ENCODE results near the gene TEAD1.

The TEAD1 gene

GRCh38 chr11:12943311-12943710, 269.1 kb downstream of the TEAD1 start:
- no peak for DNase-seq (ENCODE audit: low spot score)

- DNase-seq (ENCODE audit: low spot score) = no peak
Measured at GRCh38 chr11:12944889-12945288, 270.7 kb downstream of the TEAD1 start.

DNA sequence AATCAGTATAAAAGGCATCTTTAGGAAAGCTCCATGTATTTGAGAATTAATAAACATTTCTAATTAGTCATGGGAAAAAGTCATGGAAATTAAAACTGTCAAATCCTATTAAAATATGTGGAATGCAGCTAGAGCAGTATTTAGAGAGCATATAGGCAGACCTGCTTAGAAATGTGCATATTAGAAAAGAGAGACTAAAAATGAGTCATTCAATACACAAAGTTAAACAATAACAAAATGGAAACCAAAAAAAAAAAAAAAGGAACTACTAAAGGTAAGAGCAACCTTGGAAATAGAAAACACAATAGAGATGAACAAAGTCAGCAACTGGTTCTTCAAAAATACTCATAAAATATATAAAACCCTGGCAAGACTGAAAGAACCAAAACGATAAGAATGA, 275.2 kb downstream of the TEAD1 start:
- DNase-seq (ENCODE audit: low spot score) = no peak

- DNase-seq (ENCODE audit: low spot score) = no peak
Measured at GRCh38 chr11:12950670-12951069, 276.4 kb downstream of the TEAD1 start.

- DNase-seq (ENCODE audit: low spot score) = no peak
Measured at GRCh38 chr11:12951376-12951775, 277.2 kb downstream of the TEAD1 start.

DNA sequence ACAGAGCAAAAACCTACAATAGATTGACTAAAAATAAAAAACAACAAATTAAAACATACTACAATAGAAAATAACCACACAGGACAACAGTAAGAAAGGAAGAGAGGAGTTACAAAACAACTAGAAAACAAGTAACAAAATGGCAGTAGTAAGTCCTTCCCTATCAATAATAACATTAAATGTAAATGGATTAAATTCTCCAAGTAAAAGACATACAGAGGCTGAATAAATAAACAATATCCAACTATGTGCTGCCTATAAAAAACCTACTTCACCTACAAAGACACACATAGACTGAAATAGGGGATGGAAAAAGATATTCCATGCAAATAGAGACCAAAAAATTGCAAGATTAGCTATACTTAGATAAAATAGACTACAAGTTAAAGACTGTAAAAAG, 277.9 kb downstream of the TEAD1 start:
- no peak for DNase-seq (ENCODE audit: low spot score)

- no peak for DNase-seq (ENCODE audit: low spot score)
Measured at GRCh38 chr11:12958986-12959385, 284.8 kb downstream of the TEAD1 start.

- no peak for DNase-seq (ENCODE audit: low spot score)
Measured at GRCh38 chr11:12961615-12962014, 287.4 kb downstream of the TEAD1 start.

- DNase-seq (ENCODE audit: low spot score) = no peak
Measured at GRCh38 chr11:12962306-12962705, 288.1 kb downstream of the TEAD1 start.

- DNase-seq (ENCODE audit: low spot score) = no peak
Measured at GRCh38 chr11:12963051-12963450, 288.8 kb downstream of the TEAD1 start.

- DNase-seq (ENCODE audit: low spot score) = peak; percentile 85
Measured at GRCh38 chr11:12963792-12964536, 289.7 kb downstream of the TEAD1 start.

DNA sequence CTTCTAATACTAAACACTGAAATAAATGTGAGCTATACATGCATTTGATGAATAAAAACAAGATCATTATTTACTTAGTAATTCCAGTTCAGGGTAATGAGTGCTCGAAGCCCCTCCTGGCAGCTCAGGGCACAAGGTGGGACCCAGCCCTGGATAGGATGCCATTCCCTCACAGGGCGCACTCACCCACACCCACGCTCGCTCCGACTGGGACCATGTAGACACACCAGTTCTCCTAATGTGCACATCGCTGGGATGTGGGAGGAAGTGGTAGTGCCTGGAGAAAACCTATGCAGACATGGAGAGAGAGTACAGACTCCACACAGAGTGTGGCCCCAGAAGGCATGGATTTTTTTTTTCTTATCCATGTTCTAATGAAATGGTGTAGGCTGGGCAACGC, 290.4 kb downstream of the TEAD1 start:
- DNase-seq (ENCODE audit: low spot score) = no peak

DNA sequence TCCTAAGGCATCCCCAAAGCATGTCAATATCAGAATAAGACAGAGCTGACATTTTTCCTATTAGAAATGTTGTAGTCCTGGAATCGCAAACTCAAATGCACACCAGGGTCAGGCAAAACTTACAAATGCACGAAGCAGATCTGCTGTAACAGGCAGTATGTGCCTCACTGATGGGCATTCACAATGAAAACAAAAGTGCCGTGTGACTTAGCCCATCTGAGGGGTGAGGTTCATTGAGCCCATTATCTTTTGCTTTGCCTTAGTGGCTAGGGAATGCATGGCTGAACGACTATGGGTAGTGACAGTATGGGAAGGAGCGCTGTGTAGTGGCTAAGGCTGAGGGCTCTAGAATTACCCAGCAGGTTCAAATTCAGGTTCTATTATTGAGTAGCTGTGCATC, 291.8 kb downstream of the TEAD1 start:
- no peak for DNase-seq (ENCODE audit: low spot score)

GRCh38 chr11:12968101-12968500, 293.9 kb downstream of the TEAD1 start:
- no peak for DNase-seq (ENCODE audit: low spot score)

DNA sequence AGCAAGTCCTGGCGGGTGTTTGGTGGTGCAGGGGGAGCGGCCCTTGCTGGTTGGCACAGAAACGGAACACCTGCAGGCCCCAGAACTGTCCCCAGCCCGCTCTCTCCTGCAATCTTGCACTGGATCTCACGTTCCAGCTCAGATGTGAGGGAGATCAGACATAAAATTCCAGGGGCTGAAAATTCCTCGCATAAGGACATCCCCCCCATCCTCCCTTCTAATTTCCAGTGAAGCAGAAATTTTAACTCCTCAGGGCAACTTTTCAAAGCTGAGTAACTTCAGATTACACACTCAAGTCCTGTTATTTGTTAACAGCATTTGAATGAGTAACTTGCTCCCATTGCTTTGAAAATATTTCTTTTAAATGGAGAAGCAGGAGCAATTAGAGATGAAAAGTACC, 294.6 kb downstream of the TEAD1 start:
- no peak for DNase-seq (ENCODE audit: low spot score)

- DNase-seq (ENCODE audit: low spot score) = no peak
Measured at GRCh38 chr11:12971955-12972354, 297.7 kb downstream of the TEAD1 start.

DNA sequence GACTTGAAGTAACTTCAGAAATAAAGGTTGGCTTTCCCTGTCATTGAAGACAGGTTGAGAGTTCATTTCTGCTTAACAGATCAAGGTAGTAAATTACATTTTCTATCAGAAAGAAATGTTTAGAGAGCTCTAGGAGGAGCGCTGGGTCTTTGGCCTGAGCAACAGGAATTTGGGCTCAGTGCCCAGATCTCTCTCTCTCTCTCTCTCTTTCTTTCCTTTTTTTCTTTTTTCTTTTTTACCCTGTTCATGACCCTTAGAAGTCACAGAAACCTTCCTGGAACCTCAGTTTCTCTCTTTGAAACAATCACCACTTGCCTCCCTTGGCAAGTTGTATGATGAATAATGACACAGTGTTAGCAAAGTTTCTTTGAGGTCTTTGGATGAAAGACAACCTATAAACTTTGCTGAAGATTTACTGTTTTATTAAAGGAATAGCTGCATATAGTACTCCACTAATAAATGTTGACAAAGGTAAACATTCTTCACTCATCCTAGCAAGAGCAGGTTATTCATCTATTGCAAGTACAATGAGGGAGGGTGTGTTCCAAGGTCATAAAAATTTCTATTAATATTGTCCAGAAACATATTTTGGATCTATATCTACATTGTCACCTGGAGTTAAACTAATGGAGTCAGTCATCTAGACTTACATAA, 299.4 kb downstream of the TEAD1 start:
- DNase-seq (ENCODE audit: low spot score) = no peak

DNA sequence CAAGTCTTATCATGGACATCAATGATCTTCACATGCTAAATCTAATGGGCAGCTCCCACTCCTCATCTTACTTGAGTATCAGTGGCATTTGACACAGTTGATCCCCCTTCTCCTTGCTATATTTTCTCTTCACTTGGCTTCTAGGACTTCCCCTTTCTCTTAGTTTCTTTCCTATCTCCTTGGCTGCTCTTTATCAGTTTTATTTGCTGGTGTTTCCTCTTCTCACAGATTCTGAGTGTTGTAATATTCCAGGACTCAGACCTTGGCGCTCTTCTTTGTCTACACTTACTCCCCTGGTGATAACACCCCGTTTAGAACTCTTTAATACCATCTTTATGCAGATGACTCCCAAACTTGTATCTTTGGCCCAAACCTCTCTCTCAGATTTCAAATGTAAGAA, 301.0 kb downstream of the TEAD1 start:
- no peak for DNase-seq (ENCODE audit: low spot score)

DNA sequence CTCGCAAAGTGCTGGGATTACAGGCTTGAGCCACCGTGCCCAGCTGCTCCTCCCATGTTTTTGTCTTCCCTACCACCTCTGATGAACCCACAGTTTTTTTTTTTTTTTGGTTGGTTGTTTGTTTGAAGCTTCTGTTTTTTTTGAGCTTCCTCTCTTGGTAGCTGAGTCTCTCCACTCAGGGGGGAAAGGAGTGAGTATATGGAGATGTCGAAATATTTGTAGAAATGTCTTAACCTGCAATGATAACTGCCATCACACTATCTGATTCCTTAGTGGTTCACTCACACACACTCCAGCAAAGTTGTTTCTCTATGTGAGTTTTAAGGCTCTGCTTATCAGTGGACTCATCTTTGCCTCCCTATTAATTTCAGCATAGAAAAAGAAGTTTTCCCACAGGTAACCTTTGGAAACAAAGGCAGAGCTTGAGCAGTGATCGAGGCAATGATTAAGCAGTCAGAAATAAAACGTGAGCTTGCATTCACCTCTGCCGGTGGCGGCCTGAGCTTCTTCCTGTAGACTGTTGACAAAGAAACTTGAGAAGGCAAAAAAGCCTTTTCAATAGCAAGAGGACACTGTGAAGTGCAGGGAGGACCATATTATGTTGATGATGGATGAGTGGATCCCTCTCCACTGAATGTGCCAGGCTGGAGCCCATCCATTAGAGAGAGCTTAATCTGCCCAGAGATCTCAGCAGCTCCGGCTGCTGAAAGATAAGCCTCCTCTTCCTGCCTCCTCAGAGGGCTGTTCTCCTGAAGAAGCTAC, 305.9 kb downstream of the TEAD1 start:
- no peak for DNase-seq (ENCODE audit: low spot score)

DNA sequence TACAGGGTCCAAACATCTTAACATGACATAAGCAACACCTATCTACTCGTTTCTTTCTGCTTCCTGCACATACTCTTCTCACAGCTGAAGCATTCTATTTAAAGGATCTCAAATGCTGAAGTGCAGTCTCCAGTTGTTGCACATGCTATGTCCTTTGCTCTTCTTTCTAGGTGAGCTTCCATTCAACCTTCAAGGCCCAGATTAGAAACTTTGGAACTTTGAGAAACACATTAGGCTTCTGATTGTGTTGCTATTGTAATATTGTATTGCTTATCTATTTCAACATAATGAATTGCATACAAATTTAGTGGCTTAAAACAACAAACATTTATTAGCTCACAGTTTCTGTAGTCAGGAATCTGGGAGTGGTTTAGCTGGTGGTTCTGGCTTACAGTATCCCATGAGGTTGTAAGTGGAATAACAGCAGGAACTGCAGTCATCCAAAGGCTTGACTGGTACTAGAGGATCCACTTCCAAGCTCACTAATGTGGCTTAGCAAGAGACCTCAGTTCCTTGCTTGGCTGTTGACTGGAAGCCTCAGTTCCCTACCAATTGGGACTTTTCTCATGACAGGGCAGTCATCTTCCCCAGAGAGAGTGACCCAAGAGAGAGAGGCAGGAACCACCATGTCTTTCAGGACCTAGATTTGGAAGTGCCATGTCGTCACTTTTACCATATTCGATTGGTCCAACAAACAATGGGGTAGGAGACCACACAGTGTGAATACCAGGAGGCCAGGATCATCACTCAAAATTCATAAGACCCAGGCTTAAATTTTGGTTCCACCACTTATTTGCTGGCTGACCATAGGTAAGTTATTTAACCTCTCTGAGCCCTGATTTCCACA, 307.7 kb downstream of the TEAD1 start:
- no peak for DNase-seq (ENCODE audit: low spot score)

DNA sequence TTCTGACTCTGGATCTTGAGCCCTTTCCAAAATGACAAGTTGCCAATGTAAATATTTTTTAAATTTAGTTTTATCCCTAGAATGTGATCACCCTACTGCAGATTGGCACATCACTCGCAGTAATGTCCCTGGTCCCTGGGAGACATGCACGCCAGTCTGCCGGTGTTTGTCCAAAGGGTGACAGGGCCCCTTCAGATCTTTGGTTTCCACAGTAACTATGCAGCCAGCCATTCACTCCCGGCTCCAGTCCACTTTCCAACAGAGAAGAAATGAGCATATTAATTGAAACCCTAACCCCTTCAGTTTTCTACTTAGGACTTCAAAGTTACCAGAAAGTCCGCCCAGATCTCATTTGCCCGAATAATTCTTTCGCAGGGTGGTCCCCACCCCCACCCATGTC, 309.1 kb downstream of the TEAD1 start:
- no peak for DNase-seq (ENCODE audit: low spot score)

DNA sequence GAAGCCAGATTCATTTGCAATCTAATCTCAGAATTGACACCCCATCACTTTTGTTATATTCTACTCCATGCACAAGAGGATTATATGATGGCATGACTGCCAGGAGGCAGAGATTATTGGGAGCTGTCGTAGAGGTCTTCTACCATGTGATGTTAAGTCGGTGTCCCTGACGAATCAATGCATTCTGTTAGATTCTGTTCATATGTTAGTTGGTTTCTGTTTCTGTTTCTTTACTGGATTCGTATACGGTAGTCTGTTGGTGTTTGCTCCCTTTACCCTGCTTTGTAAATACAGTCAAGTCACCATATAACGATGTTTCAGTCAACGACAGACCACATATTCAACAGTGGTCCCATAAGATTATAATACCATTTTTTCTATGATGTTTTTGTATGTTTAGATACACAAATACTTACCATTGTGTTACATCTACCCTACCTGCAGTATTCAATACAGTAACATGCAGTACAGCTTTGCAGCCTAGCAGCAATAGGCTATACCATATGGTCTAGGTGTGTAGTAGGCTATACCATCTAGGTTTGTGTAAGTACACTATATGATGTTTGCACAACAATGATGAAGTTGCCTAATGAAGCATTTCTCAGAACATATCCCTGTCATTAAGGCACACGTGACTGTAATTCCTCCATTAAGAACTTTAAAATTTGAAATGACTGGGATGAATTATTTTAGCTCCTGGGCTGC, 312.1 kb downstream of the TEAD1 start:
- no peak for DNase-seq (ENCODE audit: low spot score)

Data from COLO829 (cell line).